Measurements from ENCODE around the gene SNTA1. TPM values are rescaled to one million over a fixed set of nuclear protein-coding genes. Genes with fewer than 3 reads are reported as not detected.

Gene SNTA1
- total RNA-seq, 4 donors from 2014 or later = 193 to 291 (median 248) TPM

- 42 to 52% methylated on average over 4 of the region's 4 CpGs for WGBS, 2 donors
- TF ChIP-seq, protein P1, sequence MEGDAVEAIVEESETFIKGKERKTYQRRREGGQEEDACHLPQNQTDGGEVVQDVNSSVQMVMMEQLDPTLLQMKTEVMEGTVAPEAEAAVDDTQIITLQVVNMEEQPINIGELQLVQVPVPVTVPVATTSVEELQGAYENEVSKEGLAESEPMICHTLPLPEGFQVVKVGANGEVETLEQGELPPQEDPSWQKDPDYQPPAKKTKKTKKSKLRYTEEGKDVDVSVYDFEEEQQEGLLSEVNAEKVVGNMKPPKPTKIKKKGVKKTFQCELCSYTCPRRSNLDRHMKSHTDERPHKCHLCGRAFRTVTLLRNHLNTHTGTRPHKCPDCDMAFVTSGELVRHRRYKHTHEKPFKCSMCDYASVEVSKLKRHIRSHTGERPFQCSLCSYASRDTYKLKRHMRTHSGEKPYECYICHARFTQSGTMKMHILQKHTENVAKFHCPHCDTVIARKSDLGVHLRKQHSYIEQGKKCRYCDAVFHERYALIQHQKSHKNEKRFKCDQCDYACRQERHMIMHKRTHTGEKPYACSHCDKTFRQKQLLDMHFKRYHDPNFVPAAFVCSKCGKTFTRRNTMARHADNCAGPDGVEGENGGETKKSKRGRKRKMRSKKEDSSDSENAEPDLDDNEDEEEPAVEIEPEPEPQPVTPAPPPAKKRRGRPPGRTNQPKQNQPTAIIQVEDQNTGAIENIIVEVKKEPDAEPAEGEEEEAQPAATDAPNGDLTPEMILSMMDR (IDR thresholded peaks at IDR 0.05) = no peak
- no peak for TF ChIP-seq POLR2A (IDR thresholded peaks at IDR 0.05)
- peak overlapping the region; percentile 46 to 95 (median 55) for H3K27ac ChIP-seq
- DNase-seq = peak; percentile 56 to 61
- no peaks in the 10 kb centered on the region for H3K36me3 ChIP-seq
- peaks cover 23 to 29% of the 10 kb centered on the region in 2 donors for H3K4me1 ChIP-seq
- no peaks in the 10 kb centered on the region for H3K27me3 ChIP-seq
- H3K4me3 ChIP-seq (replicated peaks in 1 of 3) = no peak overlapping the region
- H3K9me3 ChIP-seq = no peaks in the 10 kb centered on the region
- intact Hi-C loops (cut with DNase I) = no loop called here
These were observed 2.5 kb upstream of the SNTA1 start for GRCh38 chr20:33445881-33446625.

DNA sequence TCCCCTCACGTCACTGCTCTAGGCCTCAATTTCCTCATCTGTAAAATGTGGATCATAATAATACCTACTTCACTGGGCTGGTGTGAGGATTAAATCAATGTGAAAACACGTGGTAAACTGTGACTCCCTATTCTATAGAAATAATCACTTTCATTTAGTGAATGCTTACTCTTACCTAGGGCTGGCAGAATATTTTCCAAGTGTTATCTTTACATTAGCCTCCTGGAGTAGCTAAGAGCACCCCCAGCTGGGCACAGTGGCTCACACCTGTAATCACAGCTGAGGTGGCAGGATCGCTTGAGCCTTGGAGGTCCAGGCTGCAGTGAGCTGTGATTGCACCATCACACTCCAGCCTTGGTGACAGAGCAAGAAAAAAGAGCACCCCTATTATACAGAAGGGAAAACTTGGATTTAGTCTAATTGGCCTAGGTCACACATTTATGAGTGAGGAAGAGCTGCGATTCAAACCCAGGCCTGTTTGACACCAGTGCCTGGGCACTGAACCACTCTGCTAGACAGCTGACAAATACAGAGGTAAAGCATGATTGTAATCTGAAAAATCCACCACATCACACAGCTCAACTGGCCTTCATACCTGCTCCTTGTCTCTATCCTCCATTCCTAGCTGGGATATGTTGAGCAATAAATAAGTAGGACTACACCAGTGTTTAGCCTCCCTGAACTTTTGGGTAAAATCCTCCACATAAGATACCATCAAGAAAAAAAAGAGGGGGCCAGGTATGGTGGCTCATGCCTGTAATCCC, 1.4 kb upstream of the SNTA1 start:
- no peaks in the 10 kb centered on the region for H3K36me3 ChIP-seq
- DNase-seq = peak in 1 of 2 donors; percentile 36
- TF ChIP-seq, protein P1 (IDR thresholded peaks at IDR 0.05) = peak in 1 of 6 experiments; percentile 17
- TF ChIP-seq POLR2A (IDR thresholded peaks at IDR 0.05) = no peak
- H3K27ac ChIP-seq = peak overlapping the region in 2 of 3 donors; percentile 10 to 89
- peaks cover 34 to 40% of the 10 kb centered on the region in 2 donors for H3K4me1 ChIP-seq
- no peaks in the 10 kb centered on the region for H3K9me3 ChIP-seq
- WGBS, 2 donors = 49 to 67% methylated on average over 4 of the region's 4 CpGs
- intact Hi-C loops (cut with DNase I) = no loop called here
- H3K27me3 ChIP-seq = no peaks in the 10 kb centered on the region
- no peak overlapping the region for H3K4me3 ChIP-seq (replicated peaks in 1 of 3)

GRCh38 chr20:33443006-33443511, 504 bp downstream of the SNTA1 start:
- peak overlapping the region; percentile 89 to 96 (median 95) for H3K27ac ChIP-seq
- no peaks in the 10 kb centered on the region for H3K9me3 ChIP-seq
- intact Hi-C loops (cut with DNase I) = no loop called here
- DNase-seq = peak; percentile 40 to 46
- H3K27me3 ChIP-seq = no peaks in the 10 kb centered on the region
- 2 to 5% methylated on average over 13 to 14 of the region's 45 CpGs for WGBS, 2 donors
- peak overlapping the region; percentile 49 to 86 (median 64) for H3K4me3 ChIP-seq (replicated peaks in 1 of 3)
- TF ChIP-seq POLR2A (IDR thresholded peaks at IDR 0.05) = no peak
- TF ChIP-seq, protein P1 (IDR thresholded peaks at IDR 0.05) = no peak
- H3K36me3 ChIP-seq = no peaks in the 10 kb centered on the region
- H3K4me1 ChIP-seq = peaks cover 50 to 55% of the 10 kb centered on the region in 2 donors

DNA sequence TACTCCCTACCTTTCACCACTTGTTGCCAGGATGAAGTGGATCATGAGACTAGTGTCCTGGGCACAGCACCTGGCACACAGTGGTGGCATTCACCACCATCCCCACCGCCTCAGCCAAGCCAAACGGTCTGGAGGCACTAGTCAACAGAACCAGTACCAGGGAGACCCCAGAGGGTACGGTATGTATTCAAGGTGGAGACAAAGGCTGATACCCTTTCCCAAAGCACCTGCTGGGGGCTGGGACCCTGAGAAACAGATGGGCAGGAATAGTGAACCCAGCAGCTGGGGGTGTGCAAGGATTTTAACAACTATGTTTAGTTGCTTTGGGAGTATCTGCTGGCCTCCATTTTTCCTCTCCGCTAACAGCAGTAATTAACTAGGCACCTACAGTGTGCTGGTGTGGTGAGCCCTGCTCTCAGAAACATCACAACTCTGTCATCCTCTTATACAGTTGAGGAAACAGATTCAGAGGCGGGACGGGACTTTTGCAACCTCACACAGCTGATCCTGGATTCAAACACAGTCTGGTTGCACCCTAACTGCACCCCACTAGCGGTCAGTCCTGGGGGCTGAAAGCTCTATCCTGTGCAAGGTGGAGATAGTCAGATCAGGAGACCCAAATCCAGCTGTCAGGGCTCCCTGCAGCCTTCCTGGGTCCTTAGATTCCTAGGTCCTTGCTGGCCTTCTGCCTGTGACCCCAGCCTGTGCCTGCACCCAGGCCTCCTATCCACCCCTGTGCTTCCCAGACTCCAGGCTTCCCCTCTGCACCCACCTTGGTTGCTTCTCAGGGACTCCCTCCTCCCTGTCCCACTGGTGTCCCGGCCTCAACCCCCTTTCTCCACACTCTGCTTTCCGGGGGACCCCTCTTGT, 1.2 kb downstream of the SNTA1 start:
- peaks cover 55 to 62% of the 10 kb centered on the region in 2 donors for H3K4me1 ChIP-seq
- intact Hi-C loops (cut with DNase I) = no loop called here
- H3K27ac ChIP-seq = peak overlapping the region; percentile 89 to 96 (median 95)
- H3K36me3 ChIP-seq = no peaks in the 10 kb centered on the region
- DNase-seq = peak in 1 of 2 donors; percentile 48
- no peak for TF ChIP-seq POLR2A (IDR thresholded peaks at IDR 0.05)
- TF ChIP-seq, protein P1 (IDR thresholded peaks at IDR 0.05) = no peak
- no peaks in the 10 kb centered on the region for H3K27me3 ChIP-seq
- H3K9me3 ChIP-seq = no peaks in the 10 kb centered on the region
- 63 to 65% methylated on average over 8 to 9 of the region's 9 CpGs for whole genome bisulfite sequencing, 2 donors
- peak overlapping the region; percentile 49 to 86 (median 64) for H3K4me3 ChIP-seq (replicated peaks in 1 of 3)
